Hematopoietic multipotent progenitor cell treated with erythropoietin and hydrocortisone succinate and interleukin-3 and kit ligand, for 6 days (in vitro differentiated cells): Measurements from ENCODE around the gene CHD5.

Experiments
- DNase-seq: peaks from one replicate; pipeline ENCODE4 v3.0.0-alpha.2; 2015

Gene CHD5

GRCh38 chr1:6052543-6053205 is 127.4 kb downstream of the CHD5 start:
- DNase-seq, result peak; percentile 83
